DMS 273 treated with DMSO at 0.1 percent for 48 hours (cell line): ENCODE measurements around the gene WDR64.
A peak's percentile ranks its signal among the peaks of the same experiment; 100 is the strongest.

Experiments used
- DNase-seq: peaks from one replicate; lab custom pipeline; 2025; lab: John Stamatoyannopoulos, UW

Gene WDR64

DNA sequence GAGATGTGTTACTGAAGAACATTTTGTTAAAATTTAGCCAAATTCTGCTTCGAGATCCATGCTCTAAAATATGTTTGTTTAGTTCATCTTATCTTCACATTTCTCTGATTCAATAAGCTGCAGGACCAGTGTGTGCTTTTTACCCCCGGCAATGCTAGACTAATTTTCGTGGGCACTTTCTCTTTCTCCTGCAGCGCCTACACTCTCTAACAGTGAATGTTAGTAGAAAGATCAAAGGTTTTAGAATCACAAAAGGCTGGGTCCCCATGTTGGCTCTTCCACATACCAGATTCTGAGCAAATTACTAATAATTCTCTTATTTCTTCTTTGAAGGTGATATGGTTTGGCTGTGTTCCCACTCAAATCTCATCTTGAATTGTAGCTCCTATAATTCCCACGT is 20.4 kb upstream of the WDR64 start:
- DNase-seq = no peak

DNA sequence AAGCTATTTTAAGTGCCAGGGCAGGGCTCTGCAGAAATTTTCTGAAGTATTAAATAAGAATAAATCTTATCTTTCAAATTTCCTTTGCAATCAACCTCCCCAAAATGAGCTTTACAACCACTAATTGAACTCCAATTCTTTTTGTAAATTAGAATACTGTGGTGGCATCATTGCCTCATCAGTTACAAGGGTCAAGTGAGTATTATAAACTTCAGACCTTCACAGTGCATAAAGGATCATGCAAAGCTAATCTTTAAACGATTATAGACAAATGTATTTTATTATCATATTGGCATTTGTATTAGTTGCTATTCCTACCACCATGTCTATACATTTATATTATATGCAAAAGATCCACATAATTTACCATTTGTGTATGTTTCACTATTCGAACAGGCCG is 19.1 kb upstream of the WDR64 start:
- DNase-seq = no peak

DNA sequence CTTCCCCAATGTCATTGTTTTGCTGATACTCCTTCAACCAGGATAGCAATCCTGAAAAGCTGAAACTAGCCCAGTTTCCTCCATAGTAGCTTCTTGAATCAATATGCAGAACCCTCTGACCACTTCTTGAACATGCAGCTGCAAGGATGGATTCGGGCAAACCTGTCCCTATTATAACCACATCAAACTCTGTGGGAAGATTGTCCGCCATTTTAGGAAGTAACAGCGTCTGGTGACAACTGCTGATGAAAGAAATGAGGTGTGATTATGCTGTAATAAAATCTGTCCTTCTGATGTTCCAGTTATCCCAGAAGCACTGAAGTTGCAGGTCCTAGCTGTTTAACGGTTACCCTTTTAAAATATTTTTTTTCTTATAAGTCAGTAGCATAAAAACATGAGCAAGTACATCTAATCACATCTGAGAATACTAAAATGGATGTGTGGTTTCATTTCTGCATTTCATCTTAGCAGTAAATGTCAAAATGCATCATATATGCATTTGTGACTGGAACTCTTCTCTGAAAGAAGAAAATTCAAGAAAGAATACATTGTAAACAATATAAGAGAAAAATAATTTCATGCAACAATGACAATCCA is 16.4 kb upstream of the WDR64 start:
- DNase-seq = no peak

GRCh38 chr1:241636291-241636690 is 15.8 kb upstream of the WDR64 start:
- no peak for DNase-seq

- no peak for DNase-seq
These were observed 15.0 kb upstream of the WDR64 start for GRCh38 chr1:241637046-241637590.

- no peak for DNase-seq
These were observed 14.5 kb upstream of the WDR64 start for GRCh38 chr1:241637604-241638003.

- DNase-seq = no peak
These were observed 13.9 kb upstream of the WDR64 start for GRCh38 chr1:241638099-241638682.

- no peak for DNase-seq
These were observed 13.0 kb upstream of the WDR64 start for GRCh38 chr1:241638909-241639622.

DNA sequence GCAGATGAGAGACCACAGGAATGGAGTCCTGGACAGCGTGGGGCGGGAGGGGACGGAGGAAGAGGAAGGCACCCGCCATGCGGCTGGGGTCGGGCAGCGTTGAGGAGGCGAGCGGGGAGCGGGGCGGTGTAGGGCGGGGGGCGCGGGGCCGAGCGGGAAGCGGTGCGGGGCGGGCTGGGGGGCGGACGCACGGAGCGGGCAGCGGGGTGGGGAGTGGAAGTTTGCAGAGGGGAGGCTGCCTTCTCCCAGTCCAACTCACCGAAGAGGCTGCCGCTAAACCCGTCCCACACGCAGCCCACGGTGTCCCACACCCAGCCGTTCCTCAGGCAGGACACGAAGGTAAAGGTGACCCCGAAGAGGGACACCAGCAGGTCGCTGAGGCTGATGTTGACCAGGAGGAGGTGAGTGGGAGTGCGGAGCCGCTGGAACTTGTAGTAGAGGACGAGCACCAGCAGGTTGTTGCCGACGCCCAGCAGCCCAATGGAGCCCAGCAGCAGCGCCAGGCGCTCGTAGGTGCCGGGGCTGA is 12.4 kb upstream of the WDR64 start:
- DNase-seq = no peak

DNA sequence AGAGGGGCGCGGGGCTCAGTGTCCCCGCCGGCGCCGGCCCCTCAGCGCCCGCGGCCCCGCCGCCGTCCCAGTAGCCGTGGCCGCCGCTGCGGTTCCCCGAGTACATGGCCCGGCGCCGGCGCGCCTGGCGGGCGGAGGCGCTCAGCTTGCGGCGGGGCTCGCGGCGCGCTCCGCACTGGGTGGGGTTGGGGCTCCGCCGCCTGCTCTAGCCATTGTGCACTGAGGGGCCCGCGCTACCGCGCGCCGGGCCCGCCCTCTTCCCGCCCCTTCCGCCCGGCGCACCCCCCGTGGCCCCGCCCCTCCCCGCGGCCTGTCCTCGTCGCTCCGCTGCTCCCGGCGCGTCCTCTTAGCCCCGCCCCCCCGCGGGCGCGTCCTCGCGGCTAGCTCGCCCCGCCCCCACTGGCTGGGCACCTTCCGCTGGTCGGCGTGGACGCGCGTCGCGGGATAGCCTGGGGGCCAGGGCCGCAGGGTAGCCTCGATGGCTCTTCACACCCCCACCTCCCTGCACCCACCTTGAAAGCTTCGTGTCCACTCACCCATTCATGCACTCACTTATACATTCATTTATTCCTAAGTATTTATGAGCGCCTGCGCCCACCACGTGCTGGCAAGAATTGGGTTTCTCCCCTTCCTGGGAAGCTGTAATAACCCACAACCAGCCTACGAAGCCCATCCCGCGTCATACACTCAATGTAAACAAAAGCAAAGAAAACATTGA is 11.8 kb upstream of the WDR64 start, which contains the start of the genes CHML and OPN3:
Gene CHML (minus strand): TSS at position 221 of the 718 bp plus-strand sequence. CDS start 4,603 bp downstream, outside the sequence.
Gene OPN3 (minus strand): TSS at position 221 of the 718 bp plus-strand sequence. CDS start 115 bp downstream, at position 106.
- DNase-seq = peak; percentile 70

- no peak for DNase-seq
These were observed 11.0 kb upstream of the WDR64 start for GRCh38 chr1:241640867-241641622.

- DNase-seq = no peak
These were observed 10.1 kb upstream of the WDR64 start for GRCh38 chr1:241641773-241642592.

GRCh38 chr1:241642593-241642944 is 9.5 kb upstream of the WDR64 start:
- DNase-seq = no peak

DNA sequence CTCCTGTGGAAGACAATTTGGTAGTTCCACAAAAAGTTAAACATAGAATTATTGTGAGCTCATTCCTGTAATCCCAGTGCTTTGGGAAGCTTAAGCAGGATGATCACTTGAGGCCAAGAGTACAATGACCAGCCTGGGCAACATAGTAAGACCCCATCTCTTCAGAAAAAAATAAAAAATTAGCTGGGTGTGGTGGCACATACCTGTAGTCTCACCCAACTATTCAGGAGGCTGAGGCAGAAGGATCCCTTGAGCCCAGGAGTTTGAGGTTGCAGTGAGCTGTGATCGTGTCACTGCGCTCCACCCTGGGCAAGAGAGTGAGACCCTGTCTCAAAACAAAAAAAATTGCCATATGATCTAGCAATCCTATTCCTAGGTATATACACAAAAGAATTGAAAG is 7.8 kb upstream of the WDR64 start:
- no peak for DNase-seq

- no peak for DNase-seq
These were observed 6.9 kb upstream of the WDR64 start for GRCh38 chr1:241645199-241645598.

DNA sequence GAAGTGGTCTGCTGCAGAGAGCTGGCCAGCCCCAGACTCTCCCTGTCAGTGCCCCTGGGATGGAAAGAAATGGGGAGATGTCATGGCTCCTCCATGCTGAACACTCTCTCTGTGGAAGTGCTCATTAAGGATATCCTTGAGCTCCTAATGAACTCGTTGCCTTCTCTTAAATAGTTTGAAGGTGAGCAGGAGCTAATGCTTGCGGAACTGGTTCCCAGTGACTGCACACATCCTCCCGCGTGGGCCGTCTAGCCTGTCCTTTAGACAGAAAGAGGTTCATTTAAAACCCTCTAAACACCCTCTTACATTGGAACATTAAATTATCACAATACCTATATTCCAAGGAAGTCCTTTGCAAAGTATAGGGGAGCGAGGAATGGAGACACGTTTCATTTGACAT is 5.9 kb upstream of the WDR64 start:
- DNase-seq = no peak

GRCh38 chr1:241647658-241648057 is 4.4 kb upstream of the WDR64 start:
- DNase-seq = no peak

GRCh38 chr1:241648159-241648558 is 3.9 kb upstream of the WDR64 start:
- DNase-seq = no peak

DNA sequence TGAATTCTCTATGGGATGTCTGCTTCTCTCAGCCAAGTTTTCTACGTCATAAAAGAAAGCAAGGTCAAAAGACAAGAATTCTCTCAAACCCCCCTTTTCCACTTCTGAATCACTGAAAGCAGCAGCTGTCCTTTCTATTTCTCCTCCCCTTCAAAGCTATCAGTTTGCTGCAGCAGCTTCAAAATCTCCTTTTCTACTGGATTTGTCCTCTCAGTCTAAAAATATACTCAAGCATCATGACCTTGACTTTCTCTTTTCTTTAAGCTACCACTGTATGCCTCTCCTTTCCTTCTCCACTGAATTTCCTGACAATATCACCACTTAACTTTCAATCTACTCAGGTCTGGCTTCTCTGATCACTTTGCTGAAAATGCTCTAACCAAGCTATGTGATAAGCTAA is 1.9 kb downstream of the WDR64 start:
- no peak for DNase-seq

- no peak for DNase-seq
These were observed 2.6 kb downstream of the WDR64 start for GRCh38 chr1:241654641-241655040.
